Tibial artery (tissue), 4 donors: ENCODE data around the gene HPS1.

Experiments
- DNase-seq, 2 donors: peaks; one replicate each; pipeline ENCODE4 v3.0.0-alpha.2; 2019
- H3K27ac ChIP-seq, 2 donors: fragments of 200-600 bp; sonication (generic) in 1 of 2; 1 replicate in 1 of 2; 2 replicates in 1 of 2; pipeline ENCODE4 v1.5.1; 2018 to 2019; ENCODE audit warnings: mild to moderate bottlenecking in 1 of 2
- H3K27me3 ChIP-seq, 2 donors: fragments of 200-600 bp; sonication (generic) in 1 of 2; one replicate each; pipeline versions ENCODE4 v1.5.1 to v1.6.0; 2016 to 2019
- H3K36me3 ChIP-seq, 3 donors: fragments of 200-600 bp; sonication (generic) in 2 of 3; one replicate each; pipeline ENCODE4 v1.5.1; 2016 to 2019; ENCODE audit warnings: mild to moderate bottlenecking in 2 of 3
- H3K4me1 ChIP-seq, 4 donors: fragments of 200-600 bp; sonication (generic) in 2 of 4; 1 replicate in 3 of 4; 2 replicates in 1 of 4; pipeline ENCODE4 v1.5.1; 2016 to 2019
- H3K4me3 ChIP-seq, 2 donors: fragments of 200-600 bp; sonication (generic) in 1 of 2; 1 replicate in 1 of 2; 2 replicates in 1 of 2; pipeline ENCODE4 v1.5.1; 2018 to 2019; ENCODE audit warnings: mild to moderate bottlenecking in 2 of 2
- H3K9me3 ChIP-seq, 3 donors: fragments of 200-600 bp; sonication (generic) in 1 of 3; one replicate each; pipeline ENCODE4 v1.5.1; 2016 to 2019
- intact Hi-C: fragments of 100-400 bp; cut with DNase I; formaldehyde crosslinking; loops from one replicate; pipeline ENCODE4 v1.15.0; 2023; ENCODE audit warnings: low total_unique reads
- TF ChIP-seq, protein P1 (sequence below), 2 experiments: fragments of 200-600 bp in 1 of 2; fragments of 450-650 bp in 1 of 2; IDR thresholded peaks; one replicate each; pipeline ENCODE4 v1.5.1; 2017 to 2019; ENCODE audit warnings: antibody characterized with exemption in 2 of 2, mild to moderate bottlenecking in 1 of 2, moderate library complexity in 1 of 2

Gene HPS1

DNA sequence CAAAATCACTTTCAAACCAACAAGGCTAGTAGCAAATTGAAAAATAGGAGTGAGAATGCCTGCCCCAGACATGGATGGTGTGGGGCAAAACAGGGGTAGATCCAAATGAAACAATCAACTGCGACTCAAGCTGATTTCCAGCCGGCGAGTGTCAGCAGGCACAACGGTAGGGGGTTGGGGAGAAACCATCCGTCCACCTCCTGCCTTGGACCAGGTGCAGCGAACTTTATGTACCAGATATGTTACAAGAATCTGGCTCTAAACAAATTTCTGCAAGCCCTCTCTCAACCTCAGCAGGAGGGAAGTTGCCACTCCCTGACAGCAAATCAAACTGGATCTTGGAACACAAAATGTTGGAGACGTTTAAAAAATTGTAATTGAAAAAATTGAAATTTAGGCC, 76.9 kb downstream of the HPS1 start:
- TF ChIP-seq, protein P1, sequence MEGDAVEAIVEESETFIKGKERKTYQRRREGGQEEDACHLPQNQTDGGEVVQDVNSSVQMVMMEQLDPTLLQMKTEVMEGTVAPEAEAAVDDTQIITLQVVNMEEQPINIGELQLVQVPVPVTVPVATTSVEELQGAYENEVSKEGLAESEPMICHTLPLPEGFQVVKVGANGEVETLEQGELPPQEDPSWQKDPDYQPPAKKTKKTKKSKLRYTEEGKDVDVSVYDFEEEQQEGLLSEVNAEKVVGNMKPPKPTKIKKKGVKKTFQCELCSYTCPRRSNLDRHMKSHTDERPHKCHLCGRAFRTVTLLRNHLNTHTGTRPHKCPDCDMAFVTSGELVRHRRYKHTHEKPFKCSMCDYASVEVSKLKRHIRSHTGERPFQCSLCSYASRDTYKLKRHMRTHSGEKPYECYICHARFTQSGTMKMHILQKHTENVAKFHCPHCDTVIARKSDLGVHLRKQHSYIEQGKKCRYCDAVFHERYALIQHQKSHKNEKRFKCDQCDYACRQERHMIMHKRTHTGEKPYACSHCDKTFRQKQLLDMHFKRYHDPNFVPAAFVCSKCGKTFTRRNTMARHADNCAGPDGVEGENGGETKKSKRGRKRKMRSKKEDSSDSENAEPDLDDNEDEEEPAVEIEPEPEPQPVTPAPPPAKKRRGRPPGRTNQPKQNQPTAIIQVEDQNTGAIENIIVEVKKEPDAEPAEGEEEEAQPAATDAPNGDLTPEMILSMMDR (IDR thresholded peaks at IDR 0.05), result no peak
- Histone ChIP-seq H3K27me3 (no peaks in the 10 kb centered on the region), H3K4me3 (no peak overlapping the region), H3K9me3 (no peaks in the 10 kb centered on the region), H3K27ac (no peak overlapping the region), H3K4me1 (peaks cover 0 to 4% (median 2%) of the 10 kb centered on the region in 4 donors), H3K36me3 (no peaks in the 10 kb centered on the region)
- DNase-seq, result no peak
- intact Hi-C loops, result no loop called here

DNA sequence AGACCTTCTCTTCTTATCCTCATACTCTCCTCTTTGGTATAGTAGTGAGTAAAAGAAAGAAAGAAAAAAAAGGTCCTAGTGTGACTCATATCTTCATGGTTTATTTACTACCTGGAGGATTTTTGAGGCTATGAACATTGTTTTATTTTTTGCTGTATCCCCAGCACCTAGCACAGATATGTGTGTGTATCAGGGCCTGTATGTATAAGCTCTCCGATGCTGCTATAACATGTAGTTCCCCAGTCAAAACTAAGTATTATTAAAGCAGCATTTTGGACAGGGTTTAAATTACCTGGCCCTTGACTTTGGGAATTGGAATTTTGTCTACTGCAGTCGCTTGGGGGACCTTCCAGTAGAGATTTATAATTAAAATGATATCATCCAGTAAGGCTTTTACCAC, 78.1 kb downstream of the HPS1 start:
- Histone ChIP-seq H3K9me3 (no peaks in the 10 kb centered on the region), H3K36me3 (no peaks in the 10 kb centered on the region), H3K27me3 (no peaks in the 10 kb centered on the region), H3K4me3 (no peak overlapping the region), H3K4me1 (no peaks in the 10 kb centered on the region), H3K27ac (no peak overlapping the region)
- no peak for DNase-seq
- intact Hi-C loops, result no loop called here
- TF ChIP-seq, protein P1 (IDR thresholded peaks at IDR 0.05), result no peak

DNA sequence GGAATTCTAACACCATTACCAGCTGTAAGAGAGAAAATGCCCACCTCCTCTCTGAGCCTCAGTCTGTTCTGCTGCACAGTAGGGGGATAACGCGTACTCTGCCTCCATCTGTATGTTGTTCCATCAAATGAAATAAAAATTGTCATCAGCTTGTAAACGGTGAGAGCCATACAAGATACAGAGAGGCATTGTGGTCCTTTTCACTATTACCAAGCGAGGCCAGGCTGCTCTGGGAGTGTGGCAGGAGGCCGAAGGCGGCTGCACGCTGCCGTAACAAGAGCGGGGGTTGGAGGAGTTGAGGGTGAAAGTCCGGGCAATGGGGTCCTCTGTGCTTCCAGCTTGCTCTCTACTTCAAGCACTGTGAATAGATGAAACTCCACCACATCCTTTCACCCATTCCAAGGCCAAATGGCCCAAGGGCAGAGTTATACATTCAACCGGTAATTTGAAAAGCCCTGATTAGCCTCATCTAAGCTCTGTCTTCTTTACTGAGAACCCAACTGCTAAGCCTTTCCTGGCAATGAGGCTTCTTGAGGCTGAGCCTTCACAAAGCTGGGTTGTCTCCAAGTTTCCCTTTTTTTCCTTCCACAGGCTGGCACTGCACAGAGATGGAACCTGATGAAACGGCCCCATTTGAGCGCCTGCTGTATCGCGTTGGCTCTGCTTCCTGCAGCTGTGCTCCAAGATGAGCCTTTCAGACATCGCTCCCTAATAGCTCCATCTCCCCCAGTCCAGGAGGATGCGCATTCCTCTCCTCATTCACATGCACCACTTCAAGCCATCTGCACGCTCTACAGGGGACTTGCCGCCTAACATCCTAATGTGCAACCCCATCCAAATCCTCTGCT, 78.9 kb downstream of the HPS1 start:
- Histone ChIP-seq H3K9me3 (no peaks in the 10 kb centered on the region), H3K27ac (no peak overlapping the region), H3K36me3 (no peaks in the 10 kb centered on the region), H3K27me3 (no peaks in the 10 kb centered on the region), H3K4me1 (no peaks in the 10 kb centered on the region), H3K4me3 (no peak overlapping the region)
- DNase-seq, result no peak
- intact Hi-C loops, result no loop called here
- TF ChIP-seq, protein P1 (IDR thresholded peaks at IDR 0.05), result no peak
